C4-2B (cell line): ENCODE data around the gene CCDC102B.

Experiments used
- H3K27ac ChIP-seq: fragments of 450-650 bp; 2 replicates; pipeline ENCODE4 v1.5.1; 2017
- CTCF ChIP-seq: fragments of 450-650 bp; conservative IDR thresholded peaks from 2 replicates; pipeline ENCODE4 v1.5.1; 2017; ENCODE audit warnings: mild to moderate bottlenecking
- ZFX ChIP-seq: fragments of 450-650 bp; IDR thresholded peaks from 2 replicates; pipeline ENCODE4 v1.6.1; 2017

Gene CCDC102B

GRCh38 chr18:68962623-68963022 lies 164.7 kb downstream of the CCDC102B start:
- H3K27ac ChIP-seq = no peak overlapping the region
- no peak for TF ChIP-seq CTCF
- TF ChIP-seq ZFX = no peak

- no peak overlapping the region for H3K27ac ChIP-seq
Observed at GRCh38 chr18:68965817-68966216, 167.9 kb downstream of the CCDC102B start.

GRCh38 chr18:68969027-68969426 lies 171.1 kb downstream of the CCDC102B start:
- TF ChIP-seq CTCF (no peak), ZFX (no peak)
- no peak overlapping the region for H3K27ac ChIP-seq

More at GRCh38 chr18:68965817-68966216, 167.9 kb downstream of the CCDC102B start:
- TF ChIP-seq ZFX = no peak
- TF ChIP-seq CTCF = no peak

DNA sequence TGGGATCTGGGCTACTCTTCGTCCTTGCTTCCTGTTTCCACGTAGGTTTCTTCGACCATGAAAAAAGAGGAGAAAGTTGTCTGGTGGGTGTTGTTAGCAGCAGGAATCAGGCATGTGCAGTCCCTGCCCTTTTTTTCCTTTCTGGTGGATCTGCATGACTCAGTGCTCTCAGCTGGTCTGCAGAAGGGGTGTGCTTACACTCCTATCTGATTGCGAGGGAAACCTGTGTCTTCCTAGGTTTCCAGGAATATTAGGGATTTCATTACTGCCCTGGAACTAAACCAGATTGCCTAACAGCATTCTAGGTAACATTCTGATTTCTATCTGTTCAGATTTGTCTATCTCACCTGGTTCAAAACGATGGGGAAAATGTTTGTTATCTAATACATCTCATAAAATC lies 174.3 kb downstream of the CCDC102B start:
- H3K27ac ChIP-seq = no peak overlapping the region
- TF ChIP-seq ZFX (no peak), CTCF (no peak)

DNA sequence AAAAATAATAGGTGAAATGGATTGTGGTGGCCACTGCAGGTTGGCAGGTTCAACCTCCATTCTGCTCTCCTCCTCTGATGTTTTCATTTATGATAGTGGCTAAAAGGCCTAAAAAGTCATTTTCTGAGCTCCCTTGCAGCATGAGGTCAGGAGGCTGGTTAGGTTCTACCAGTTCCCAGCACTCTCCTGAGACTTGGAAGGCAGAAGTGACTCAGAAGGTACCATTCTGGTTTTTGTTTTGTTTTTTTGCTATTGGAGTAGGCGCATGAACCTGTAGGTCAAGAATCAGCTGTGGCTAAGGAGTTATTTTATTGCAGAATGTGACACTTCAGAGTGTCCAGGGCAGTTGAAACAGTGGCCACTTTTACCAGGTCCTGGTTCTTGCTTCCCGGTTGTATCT lies 181.9 kb downstream of the CCDC102B start:
- no peak for TF ChIP-seq ZFX
- TF ChIP-seq CTCF = no peak
- H3K27ac ChIP-seq = no peak overlapping the region

DNA sequence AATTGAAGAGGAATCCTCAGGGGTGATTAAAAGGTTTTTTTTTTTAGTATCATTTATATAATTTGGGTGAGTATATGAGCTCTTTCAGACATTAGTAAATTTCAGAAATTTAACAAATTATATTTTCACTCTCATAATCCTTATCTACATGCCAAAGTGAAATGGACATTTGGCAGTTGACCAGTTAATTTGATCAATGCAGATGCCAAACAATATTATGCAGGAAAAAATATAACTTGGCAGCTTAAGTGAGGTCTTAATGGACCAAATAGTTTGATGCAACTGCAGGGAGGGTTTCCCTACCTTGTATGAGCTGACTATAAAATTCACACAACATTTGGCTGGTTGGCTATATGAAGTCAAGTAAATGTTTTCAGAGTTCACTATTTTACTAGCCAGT lies 185.2 kb downstream of the CCDC102B start:
- TF ChIP-seq CTCF = no peak
- TF ChIP-seq ZFX = no peak
- H3K27ac ChIP-seq = no peak overlapping the region

- no peak overlapping the region for H3K27ac ChIP-seq
- TF ChIP-seq ZFX = no peak
- TF ChIP-seq CTCF = no peak
Observed at GRCh38 chr18:68984342-68984741, 186.5 kb downstream of the CCDC102B start.
